Measurements from ENCODE around the gene PLA2G5.

The PLA2G5 gene

GRCh38 chr1:20070357-20070756 is 363 bp downstream of the PLA2G5 start:
- DNase-seq: no peak

GRCh38 chr1:20071416-20071815 is 1.4 kb downstream of the PLA2G5 start:
- DNase-seq: no peak

GRCh38 chr1:20072771-20073170 is 2.8 kb downstream of the PLA2G5 start:
- no peak for DNase-seq

- no peak for DNase-seq
These were observed 3.3 kb downstream of the PLA2G5 start for GRCh38 chr1:20073256-20073655.

GRCh38 chr1:20074055-20074724 is 4.2 kb downstream of the PLA2G5 start:
- DNase-seq: no peak

- DNase-seq: no peak
These were observed 4.8 kb downstream of the PLA2G5 start for GRCh38 chr1:20074725-20075171.

- no peak for DNase-seq
These were observed 5.4 kb downstream of the PLA2G5 start for GRCh38 chr1:20075345-20075744.

GRCh38 chr1:20076223-20076622 is 6.2 kb downstream of the PLA2G5 start:
- DNase-seq: no peak

GRCh38 chr1:20076710-20077461 is 6.9 kb downstream of the PLA2G5 start:
- no peak for DNase-seq

GRCh38 chr1:20078171-20078651 is 8.2 kb downstream of the PLA2G5 start:
- no peak for DNase-seq

GRCh38 chr1:20078711-20079110 is 8.7 kb downstream of the PLA2G5 start:
- no peak for DNase-seq

- no peak for DNase-seq
These were observed 9.8 kb downstream of the PLA2G5 start for GRCh38 chr1:20079661-20080305.

- no peak for DNase-seq
These were observed 10.7 kb downstream of the PLA2G5 start for GRCh38 chr1:20080441-20081352.

GRCh38 chr1:20081353-20081810 is 11.4 kb downstream of the PLA2G5 start:
- DNase-seq: no peak

- DNase-seq: no peak
These were observed 12.8 kb downstream of the PLA2G5 start for GRCh38 chr1:20082772-20083171.

GRCh38 chr1:20083178-20083944 is 13.4 kb downstream of the PLA2G5 start:
- DNase-seq: no peak

GRCh38 chr1:20086800-20087199 is 16.8 kb downstream of the PLA2G5 start:
- no peak for DNase-seq

- no peak for DNase-seq
These were observed 17.7 kb downstream of the PLA2G5 start for GRCh38 chr1:20087668-20088067.

GRCh38 chr1:20089328-20090077 is 19.5 kb downstream of the PLA2G5 start:
- no peak for DNase-seq

- DNase-seq: no peak
These were observed 20.1 kb downstream of the PLA2G5 start for GRCh38 chr1:20090119-20090518.

GRCh38 chr1:20090641-20091040 is 20.6 kb downstream of the PLA2G5 start:
- DNase-seq: no peak
